ENCODE measurements around the gene SLC38A1. TPM values are rescaled to one million over a fixed set of nuclear protein-coding genes. Genes with fewer than 3 reads are reported as not detected.

Gene SLC38A1
- total RNA-seq (10 to 100 TPM; 35.3 to 60.3 TPM), polyA plus RNA-seq (10 to 100 TPM; 13.7 to 17.5 TPM)
- long read RNA-seq, donor 1, transcript SLC38A1-204 (17 exons, 2,332 nt), result major isoform, 5 of 16 reads
- long read RNA-seq, donor 1, partial matches to known transcripts, result 10 of 16 reads
- long read RNA-seq, donor 1, other reads (novel, unspliced or antisense), result 0 of 16 reads
- long read RNA-seq, donor 2, result 0 reads
- long read RNA-seq, donor 3, partial matches to known transcripts, result 0 of 3 reads
- long read RNA-seq, donor 3, other reads (novel, unspliced or antisense), result 0 of 3 reads
- long read RNA-seq, donor 4, partial matches to known transcripts, result 0 of 2 reads
- long read RNA-seq, donor 4, other reads (novel, unspliced or antisense), result 0 of 2 reads
- long read RNA-seq, donor 5, full-length matches to known transcripts, result 5 of 11 reads
- long read RNA-seq, donor 5, partial matches to known transcripts, result 6 of 11 reads
- long read RNA-seq, donor 5, other reads (novel, unspliced or antisense), result 0 of 11 reads

DNA sequence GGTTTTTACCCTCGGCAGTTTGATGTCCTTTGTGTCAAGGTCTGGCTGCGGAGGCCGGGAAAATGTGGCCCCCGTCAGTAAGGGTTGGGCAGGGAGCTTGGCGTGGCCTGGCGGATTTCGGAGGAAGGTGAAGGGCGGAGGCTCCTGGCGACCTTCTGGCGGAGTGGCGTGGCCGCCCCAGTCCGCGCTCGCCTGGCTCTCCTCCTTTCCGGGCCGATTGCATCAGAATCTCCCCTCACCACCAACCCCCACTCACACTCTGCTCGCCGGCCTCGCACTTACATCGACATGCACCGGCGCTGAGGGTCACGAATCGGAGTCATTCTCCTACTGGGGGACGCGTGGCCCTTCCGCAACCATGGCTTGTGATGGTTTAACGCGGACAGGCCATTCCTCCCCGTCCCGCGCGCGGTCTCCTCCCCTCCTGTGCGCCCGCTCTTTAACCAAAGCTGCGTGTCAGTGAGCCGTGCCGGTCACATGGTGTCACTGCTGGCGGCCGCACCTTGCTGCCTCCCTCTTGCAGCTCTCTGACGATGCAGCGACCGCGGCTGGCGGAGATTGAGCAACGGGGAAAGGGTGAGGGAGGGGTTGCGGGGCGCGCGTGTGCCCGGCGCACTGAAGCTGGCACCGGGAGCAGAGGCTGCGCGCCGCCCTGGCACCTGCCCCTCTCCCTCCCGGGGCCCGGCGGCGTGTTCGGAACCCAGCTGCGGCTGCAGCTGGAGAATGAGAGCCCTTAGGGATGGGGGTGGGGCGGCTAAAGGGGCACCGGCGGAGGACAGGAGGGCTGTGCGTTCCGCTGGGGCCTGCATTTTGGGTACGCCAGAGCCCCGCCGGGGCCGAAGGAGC lies at the start of gene SLC38A1:
Gene SLC38A1 (minus strand): TSS at position 461 of the 846 bp plus-strand sequence. CDS start 29,243 bp downstream, outside the sequence.
- Histone ChIP-seq H3K4me3 (peak within 1 kb of the TSS; percentile 47), H3K27me3 (ENCODE audit: control insufficient read depth in 3 of 3, insufficient read depth in 3 of 3, low read length in 2 of 3) (peaks cover 0 to 66% (median 61%) of the 10 kb centered on the region in 3 donors), H3K4me1 (ENCODE audit: control insufficient read depth in 5 of 5, insufficient read depth in 5 of 5, low read length in 5 of 5) (peaks cover 0 to 31% (median 5%) of the 10 kb centered on the region in 5 donors), H3K36me3 (ENCODE audit: control insufficient read depth in 4 of 4, insufficient read depth in 4 of 4, low read length in 4 of 4) (no peaks in the 10 kb centered on the region), H3K9ac (ENCODE audit: insufficient read depth in 1 of 2, low read length in 2 of 2) (peak within 1 kb of the TSS; percentile 58 to 84), H3K27ac (ENCODE audit: low read depth in 1 of 2, low read length in 1 of 2) (peak within 1 kb of the TSS; percentile 88), H3K9me3 (ENCODE audit: control insufficient read depth in 4 of 4, insufficient read depth in 3 of 4, low read length in 3 of 4) (no peaks in the 10 kb centered on the region)
- DNase-seq, result peak; percentile 66 to 74 (median 70)
- ATAC-seq (ENCODE audit: insufficient read depth, low FRiP score), result peak; percentile 83
- 0 to 1% methylated on average over 69 to 73 of the region's 73 CpGs for WGBS, 2 donors
- no peak for TF ChIP-seq CTCF (IDR thresholded peaks at IDR 0.05; ENCODE audit: control extremely low read depth, extremely low read depth)

- H3K27me3 ChIP-seq (ENCODE audit: control insufficient read depth in 3 of 3, insufficient read depth in 3 of 3, low read length in 2 of 3), result no peaks in the 10 kb centered on the region
- no peak for ATAC-seq (ENCODE audit: insufficient read depth, low FRiP score)
- H3K4me3 ChIP-seq, result no peak overlapping the region
- no peaks in the 10 kb centered on the region for H3K36me3 ChIP-seq (ENCODE audit: control insufficient read depth in 4 of 4, insufficient read depth in 4 of 4, low read length in 4 of 4)
- WGBS, 2 donors, result 74 to 76% methylated on average over 5 of the region's 5 CpGs
- H3K27ac ChIP-seq (ENCODE audit: low read depth in 1 of 2, low read length in 1 of 2), result no peak overlapping the region
- H3K9ac ChIP-seq (ENCODE audit: insufficient read depth in 1 of 2, low read length in 2 of 2), result no peak overlapping the region
- TF ChIP-seq CTCF (IDR thresholded peaks at IDR 0.05; ENCODE audit: control extremely low read depth, extremely low read depth), result no peak
- DNase-seq, result no peak
- H3K4me1 ChIP-seq (ENCODE audit: control insufficient read depth in 5 of 5, insufficient read depth in 5 of 5, low read length in 5 of 5), result no peaks in the 10 kb centered on the region
- H3K9me3 ChIP-seq (ENCODE audit: control insufficient read depth in 4 of 4, insufficient read depth in 3 of 4, low read length in 3 of 4), result no peaks in the 10 kb centered on the region
Measured at GRCh38 chr12:46318037-46318436, 49.2 kb upstream of the SLC38A1 start.

DNA sequence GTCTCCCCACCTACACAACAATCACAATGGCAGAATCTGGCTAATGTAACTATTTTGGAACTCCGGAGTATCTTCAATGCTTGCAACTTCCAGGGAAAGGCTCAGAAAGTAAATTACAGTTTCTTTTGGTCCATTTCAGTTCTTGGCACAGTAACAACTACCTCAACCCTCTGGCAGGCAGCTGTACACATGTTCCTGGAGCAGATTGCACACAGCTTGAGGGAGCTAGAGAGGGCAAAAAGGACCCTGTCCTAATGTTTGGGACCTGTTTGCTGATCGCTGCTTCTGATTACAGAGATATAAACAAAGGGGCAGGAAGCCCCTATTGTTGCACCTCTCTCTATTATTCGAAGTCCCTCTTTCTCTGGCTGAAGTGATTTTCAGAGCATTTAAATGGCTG lies 35.2 kb upstream of the SLC38A1 start:
- Histone ChIP-seq H3K9me3 (ENCODE audit: control insufficient read depth in 4 of 4, insufficient read depth in 3 of 4, low read length in 3 of 4) (no peaks in the 10 kb centered on the region), H3K27ac (ENCODE audit: low read depth in 1 of 2, low read length in 1 of 2) (no peak overlapping the region), H3K4me1 (ENCODE audit: control insufficient read depth in 5 of 5, insufficient read depth in 5 of 5, low read length in 5 of 5) (peaks cover 0 to 3% (median 0%) of the 10 kb centered on the region in 5 donors), H3K9ac (ENCODE audit: insufficient read depth in 1 of 2, low read length in 2 of 2) (no peak overlapping the region), H3K4me3 (no peak overlapping the region), H3K27me3 (ENCODE audit: control insufficient read depth in 3 of 3, insufficient read depth in 3 of 3, low read length in 2 of 3) (no peaks in the 10 kb centered on the region), H3K36me3 (ENCODE audit: control insufficient read depth in 4 of 4, insufficient read depth in 4 of 4, low read length in 4 of 4) (no peaks in the 10 kb centered on the region)
- DNase-seq, result peak in 2 of 3 donors; percentile 6 to 26
- WGBS, 2 donors, result 55 to 69% methylated on average over 3 of the region's 3 CpGs
- ATAC-seq (ENCODE audit: insufficient read depth, low FRiP score), result no peak
- TF ChIP-seq CTCF (IDR thresholded peaks at IDR 0.05; ENCODE audit: control extremely low read depth, extremely low read depth), result no peak
